Lung (tissue), 12 donors: ENCODE measurements around the gene CAD. TPM values are rescaled to one million over a fixed set of nuclear protein-coding genes. Genes with fewer than 3 reads are reported as not detected.

Experiments
- ATAC-seq: fragments of 200-7000 bp; cut with Tn5 transposase; one replicate; pipeline ENCODE4 v1.9.1; 2020; ENCODE audit warnings: moderate number of reproducible peaks; ENCODE audit not compliant: insufficient read depth, low FRiP score
- DNase-seq, 3 donors: peaks; one replicate each; pipeline ENCODE4 v3.0.0-alpha.2; 2013 to 2017
- H3K27ac ChIP-seq, 2 donors: one replicate each; pipeline ENCODE4 v1.5.1; 2013; ENCODE audit warnings: mild to moderate bottlenecking in 2 of 2, moderate library complexity in 2 of 2, control low read depth in 1 of 2, inconsistent platforms in 1 of 2, low read depth in 1 of 2, low read length in 1 of 2
- H3K27me3 ChIP-seq, 3 donors: one replicate each; pipeline ENCODE4 v1.5.1; 2013; ENCODE audit warnings: low read length in 2 of 3; ENCODE audit not compliant: control insufficient read depth in 3 of 3, insufficient read depth in 3 of 3
- H3K36me3 ChIP-seq, 4 donors: one replicate each; pipeline ENCODE4 v1.5.1; 2013; ENCODE audit warnings: low read length in 4 of 4, mild to moderate bottlenecking in 1 of 4, moderate library complexity in 1 of 4; ENCODE audit not compliant: control insufficient read depth in 4 of 4, insufficient read depth in 4 of 4
- H3K4me1 ChIP-seq, 5 donors: one replicate each; pipeline ENCODE4 v1.5.1; 2013; ENCODE audit warnings: low read length in 5 of 5, mild to moderate bottlenecking in 2 of 5, moderate library complexity in 1 of 5; ENCODE audit not compliant: control insufficient read depth in 5 of 5, insufficient read depth in 5 of 5
- H3K4me3 ChIP-seq: one replicate; pipeline ENCODE4 v1.5.1; 2013; ENCODE audit warnings: mild to moderate bottlenecking, control low read depth, moderate library complexity
- H3K9ac ChIP-seq, 2 donors: one replicate each; pipeline ENCODE4 v1.5.1; 2013; ENCODE audit warnings: low read length in 2 of 2, control low read depth in 1 of 2; ENCODE audit not compliant: insufficient read depth in 1 of 2
- H3K9me3 ChIP-seq, 4 donors: one replicate each; pipeline ENCODE4 v1.5.1; 2013; ENCODE audit warnings: low read length in 3 of 4, mild to moderate bottlenecking in 1 of 4, moderate library complexity in 1 of 4; ENCODE audit not compliant: control insufficient read depth in 4 of 4, insufficient read depth in 3 of 4
- WGBS, 2 donors: extraction: QIAGEN DNeasy Blood & Tissue Kit; methylation state at CpG; one replicate each; pipeline ENCODE4 v1.1.7; 2013; 5-methylcytosine and 5-hydroxymethylcytosine counted together
- polyA plus RNA-seq, 2 donors: library from polyadenylated mRNA; stranded (reverse); fragments of 200-250 nt; gene quantifications; one replicate each; pipeline ENCODE4 v1.2.1, GENCODE V29; 2013
- total RNA-seq, 2 donors: library from RNA; depleted of rRNA in 1 of 2; stranded (reverse); fragments of >200 nt in 1 of 2; gene quantifications; one replicate each; pipeline ENCODE4 v1.2.1, GENCODE V29; 2014 to 2021
- TF ChIP-seq, protein P1 (sequence below): IDR thresholded peaks from 2 replicates; pipeline ENCODE4 v1.5.1; 2012; ENCODE audit warnings: mild to moderate bottlenecking; ENCODE audit errors: control extremely low read depth, extremely low read depth
- donor health status: control.
- donor health status: control.
- donor health status: Bipolar disorder and iron deficiency.
- donor health status: healthy.
- donor health status: DM: yes; HTN: yes; CAD: no.

CAD gene
- total and polyA plus RNA-seq, 4 donors: 10.9 to 42.0 (median 18.9) TPM

DNA sequence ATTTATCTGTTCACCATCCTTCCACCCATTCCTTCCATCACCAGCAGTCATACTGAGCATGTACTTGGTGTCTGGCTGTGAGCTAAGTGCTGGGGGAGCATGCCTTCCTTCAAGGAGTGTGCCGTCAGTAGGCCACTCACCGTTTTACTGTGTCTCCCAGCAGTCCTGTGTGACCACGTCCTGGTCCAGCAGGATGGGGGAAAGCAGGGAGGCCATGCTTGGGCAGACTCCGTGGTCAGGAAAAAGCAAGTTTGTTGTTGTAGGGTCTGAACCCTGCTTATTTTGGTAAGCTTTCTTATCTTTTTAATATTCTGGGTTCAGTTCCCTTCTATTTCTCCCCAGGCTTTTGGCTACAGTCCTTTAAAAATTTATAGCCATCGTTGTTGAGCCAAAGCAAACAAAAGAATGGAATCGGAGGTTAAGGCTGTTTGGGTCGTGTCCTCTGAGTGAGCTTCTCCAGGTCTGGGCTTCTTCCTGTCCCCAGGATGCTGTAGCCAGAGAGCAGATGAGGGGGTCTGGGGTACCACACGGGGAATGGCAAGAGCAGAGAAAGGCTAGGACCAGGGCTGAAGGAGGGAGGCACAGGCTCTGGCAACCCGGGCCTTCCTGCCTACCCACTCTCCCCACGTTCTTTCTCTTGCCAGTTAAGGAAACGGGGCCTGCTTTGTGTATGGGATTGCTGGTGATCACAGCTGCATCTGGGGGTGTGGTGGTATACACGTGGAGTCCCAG is 32.2 kb downstream of the CAD start:
- Histone ChIP-seq H3K9ac (no peak overlapping the region), H3K27me3 (peaks cover 0 to 5% (median 1%) of the 10 kb centered on the region in 3 donors), H3K9me3 (no peaks in the 10 kb centered on the region), H3K4me3 (no peak overlapping the region), H3K27ac (no peak overlapping the region), H3K36me3 (peaks cover 0 to under 1% (median 0%) of the 10 kb centered on the region in 4 donors), H3K4me1 (no peaks in the 10 kb centered on the region)
- DNase-seq (no peak), ATAC-seq (no peak)
- TF ChIP-seq, protein P1, sequence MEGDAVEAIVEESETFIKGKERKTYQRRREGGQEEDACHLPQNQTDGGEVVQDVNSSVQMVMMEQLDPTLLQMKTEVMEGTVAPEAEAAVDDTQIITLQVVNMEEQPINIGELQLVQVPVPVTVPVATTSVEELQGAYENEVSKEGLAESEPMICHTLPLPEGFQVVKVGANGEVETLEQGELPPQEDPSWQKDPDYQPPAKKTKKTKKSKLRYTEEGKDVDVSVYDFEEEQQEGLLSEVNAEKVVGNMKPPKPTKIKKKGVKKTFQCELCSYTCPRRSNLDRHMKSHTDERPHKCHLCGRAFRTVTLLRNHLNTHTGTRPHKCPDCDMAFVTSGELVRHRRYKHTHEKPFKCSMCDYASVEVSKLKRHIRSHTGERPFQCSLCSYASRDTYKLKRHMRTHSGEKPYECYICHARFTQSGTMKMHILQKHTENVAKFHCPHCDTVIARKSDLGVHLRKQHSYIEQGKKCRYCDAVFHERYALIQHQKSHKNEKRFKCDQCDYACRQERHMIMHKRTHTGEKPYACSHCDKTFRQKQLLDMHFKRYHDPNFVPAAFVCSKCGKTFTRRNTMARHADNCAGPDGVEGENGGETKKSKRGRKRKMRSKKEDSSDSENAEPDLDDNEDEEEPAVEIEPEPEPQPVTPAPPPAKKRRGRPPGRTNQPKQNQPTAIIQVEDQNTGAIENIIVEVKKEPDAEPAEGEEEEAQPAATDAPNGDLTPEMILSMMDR: no peak
- WGBS, 2 donors: 66 to 73% methylated on average over 12 of the region's 12 CpGs

DNA sequence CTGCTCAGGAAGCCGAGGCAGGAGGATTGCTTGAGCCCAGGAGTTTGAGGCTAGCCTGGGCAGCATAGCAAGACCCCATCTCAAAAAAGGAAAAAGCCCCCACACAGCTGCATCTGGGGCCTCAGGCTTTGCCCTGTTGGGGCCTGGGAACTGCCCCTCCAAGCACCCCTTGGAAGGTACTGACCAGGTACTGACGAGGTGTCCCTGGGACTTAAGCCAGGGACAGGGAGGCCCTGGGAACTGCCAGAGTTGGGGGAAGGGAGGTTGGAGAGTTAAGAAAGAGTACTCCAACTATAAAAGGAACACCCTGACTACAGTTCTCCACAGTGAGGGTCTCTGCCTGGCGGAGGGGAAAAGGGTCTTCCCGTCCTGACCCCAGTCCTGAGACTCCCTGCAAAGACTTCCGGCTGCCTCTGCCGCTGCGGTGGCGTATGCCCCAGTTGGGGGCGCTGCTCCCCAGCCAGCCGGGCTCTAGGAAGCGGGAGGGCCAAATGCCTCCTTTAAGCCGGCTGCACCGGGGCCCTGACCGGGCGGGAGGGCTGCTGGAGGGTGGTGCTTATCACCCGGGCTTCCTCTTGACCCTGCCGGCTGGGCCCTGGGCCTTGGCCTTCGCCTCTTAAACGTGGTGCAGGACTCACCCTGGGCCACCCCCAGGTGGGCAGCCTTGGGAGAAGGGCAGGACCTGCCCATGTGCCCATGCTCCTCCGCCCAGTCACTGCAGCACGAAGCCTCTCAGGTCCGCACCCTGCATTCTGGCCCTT is 32.9 kb downstream of the CAD start:
- Histone ChIP-seq H3K36me3 (no peaks in the 10 kb centered on the region), H3K9ac (no peak overlapping the region), H3K9me3 (no peaks in the 10 kb centered on the region), H3K4me1 (no peaks in the 10 kb centered on the region), H3K4me3 (no peak overlapping the region), H3K27ac (no peak overlapping the region), H3K27me3 (peaks cover 0 to 5% (median 5%) of the 10 kb centered on the region in 3 donors)
- TF ChIP-seq, protein P1: no peak
- 20 to 23% methylated on average over 21 to 22 of the region's 22 CpGs for WGBS, 2 donors
- ATAC-seq: no peak
- DNase-seq: peak; percentile 21 to 62 (median 40)

GRCh38 chr2:27250652-27251379 is 33.6 kb downstream of the CAD start:
- Histone ChIP-seq H3K27me3 (peaks cover 0 to 12% (median 5%) of the 10 kb centered on the region in 3 donors), H3K4me1 (no peaks in the 10 kb centered on the region), H3K9ac (no peak overlapping the region), H3K36me3 (no peaks in the 10 kb centered on the region), H3K9me3 (no peaks in the 10 kb centered on the region), H3K4me3 (no peak overlapping the region), H3K27ac (no peak overlapping the region)
- TF ChIP-seq, protein P1: no peak
- DNase-seq: no peak
- ATAC-seq: no peak
- 61 to 65% methylated on average over 13 of the region's 13 CpGs for WGBS, 2 donors
